Liver (tissue), 9 donors: ENCODE results near the gene TDRD9. TPM values are rescaled to one million over a fixed set of nuclear protein-coding genes. Genes with fewer than 3 reads are reported as not detected.

Source experiments
- DNase-seq: peaks from one replicate; pipeline ENCODE4 v3.0.0-alpha.2; 2017; ENCODE audit warnings: low spot score
- H3K27ac ChIP-seq, 2 donors: one replicate each; pipeline ENCODE4 v1.7.0; 2013; ENCODE audit warnings: inconsistent platforms in 2 of 2, low read length in 2 of 2, control low read depth in 1 of 2, low read depth in 1 of 2, mild to moderate bottlenecking in 1 of 2
- H3K27me3 ChIP-seq, 4 donors: one replicate each; pipeline versions ENCODE4 v1.6.1 to v1.7.0; 2013; ENCODE audit warnings: low read length in 3 of 4, inconsistent platforms in 1 of 4, mild to moderate bottlenecking in 1 of 4, moderate library complexity in 1 of 4; ENCODE audit not compliant: control insufficient read depth in 4 of 4, insufficient read depth in 4 of 4
- H3K36me3 ChIP-seq, 4 donors: one replicate each; pipeline versions ENCODE4 v1.6.1 to v1.7.0; 2013; ENCODE audit warnings: low read length in 3 of 4, mild to moderate bottlenecking in 3 of 4, low read depth in 1 of 4, moderate library complexity in 1 of 4; ENCODE audit not compliant: control insufficient read depth in 4 of 4, insufficient read depth in 3 of 4
- H3K4me1 ChIP-seq, 4 donors: one replicate each; pipeline versions ENCODE4 v1.6.1 to v1.7.0; 2013; ENCODE audit warnings: low read length in 3 of 4, mild to moderate bottlenecking in 3 of 4, moderate library complexity in 1 of 4; ENCODE audit not compliant: control insufficient read depth in 4 of 4, insufficient read depth in 4 of 4
- H3K4me3 ChIP-seq, 3 donors: one replicate each; pipeline versions ENCODE4 v1.6.1 to v1.7.0; 2013; ENCODE audit warnings: low read length in 3 of 3, control low read depth in 1 of 3, low read depth in 1 of 3, mild to moderate bottlenecking in 1 of 3
- H3K9ac ChIP-seq, 2 donors: one replicate each; pipeline ENCODE4 v1.7.0; 2013; ENCODE audit warnings: low read length in 2 of 2, mild to moderate bottlenecking in 2 of 2, moderate library complexity in 2 of 2, control low read depth in 1 of 2, low read depth in 1 of 2
- H3K9me3 ChIP-seq, 4 donors: one replicate each; pipeline versions ENCODE4 v1.6.1 to v1.7.0; 2013; ENCODE audit warnings: low read length in 3 of 4; ENCODE audit not compliant: control insufficient read depth in 4 of 4
- ATF3 ChIP-seq: IDR thresholded peaks from 2 replicates; pipeline ENCODE4 v1.6.1; 2016; ENCODE audit warnings: antibody characterized with exemption
- CTCF ChIP-seq: fragments of 150-350 bp; IDR thresholded peaks from 2 replicates; pipeline ENCODE4 v1.5.1; 2017; ENCODE audit warnings: improper control_type of control experiment, low read depth, low read length; ENCODE audit not compliant: missing input control
- EGR1 ChIP-seq, 2 donors: IDR thresholded peaks; 2 replicates each; pipeline ENCODE4 v1.6.1; 2016 to 2018; ENCODE audit warnings: antibody characterized with exemption in 2 of 2, low read depth in 2 of 2
- FOXA2 ChIP-seq: IDR thresholded peaks from 2 replicates; pipeline ENCODE4 v1.6.1; 2016; ENCODE audit warnings: antibody characterized with exemption
- HNF4G ChIP-seq: IDR thresholded peaks from 2 replicates; pipeline ENCODE4 v1.6.1; 2016; ENCODE audit warnings: antibody characterized with exemption
- JUND ChIP-seq, 2 donors: IDR thresholded peaks; 2 replicates each; pipeline ENCODE4 v1.6.1; 2016; ENCODE audit warnings: antibody characterized with exemption in 2 of 2
- MAX ChIP-seq: IDR thresholded peaks from 2 replicates; pipeline ENCODE4 v1.6.1; 2016; ENCODE audit warnings: antibody characterized with exemption
- NR2F2 ChIP-seq: IDR thresholded peaks from 2 replicates; pipeline ENCODE4 v1.6.1; 2016; ENCODE audit warnings: antibody characterized with exemption
- RAD21 ChIP-seq, 2 donors: IDR thresholded peaks; 2 replicates each; pipeline ENCODE4 v1.6.1; 2016; ENCODE audit warnings: antibody characterized with exemption in 2 of 2, mild to moderate bottlenecking in 2 of 2
- REST ChIP-seq: IDR thresholded peaks from 2 replicates; pipeline ENCODE4 v1.6.1; 2016; ENCODE audit warnings: antibody characterized with exemption, mild to moderate bottlenecking
- SP1 ChIP-seq: IDR thresholded peaks from 2 replicates; pipeline ENCODE4 v1.6.1; 2018; ENCODE audit warnings: antibody characterized with exemption, mild to moderate bottlenecking
- TAF1 ChIP-seq: conservative IDR thresholded peaks from 2 replicates; pipeline ENCODE4 v1.6.1; 2016; ENCODE audit warnings: antibody characterized with exemption, mild to moderate bottlenecking
- YY1 ChIP-seq: IDR thresholded peaks from 2 replicates; pipeline ENCODE4 v1.6.1; 2016; ENCODE audit warnings: antibody characterized with exemption, mild to moderate bottlenecking
- ZBTB33 ChIP-seq: IDR thresholded peaks from 2 replicates; pipeline ENCODE4 v1.6.1; 2016; ENCODE audit warnings: antibody characterized with exemption
- WGBS: extraction: QIAGEN DNeasy Blood & Tissue Kit; methylation state at CpG from one replicate; pipeline ENCODE4 v1.1.7; 2013; 5-methylcytosine and 5-hydroxymethylcytosine counted together
- polyA plus RNA-seq, 2 donors: library from polyadenylated mRNA; stranded (reverse) in 1 of 2; unstranded in 1 of 2; fragments of 200-250 nt in 1 of 2; fragments of >200 nt in 1 of 2; fragmentation: Nextera tagmentation in 1 of 2; extraction: Ambion mirVana in 1 of 2; gene quantifications; one replicate each; pipeline versions ENCODE4 v1.2.1 to v1.2.3, GENCODE V29; 2013 to 2015
- total RNA-seq, 2 donors: library from RNA; depleted of rRNA; stranded (reverse); fragments of >200 nt; gene quantifications; one replicate each; pipeline ENCODE4 v1.2.3, GENCODE V29; 2014
- donor health status: healthy.
- donor health status: healthy.
- donor health status: healthy.
- donor health status: healthy.
- donor health status: healthy.

The TDRD9 gene
- total and polyA plus RNA-seq, 4 donors, result 0.12 to 1.0 (median 0.46) TPM

- Histone ChIP-seq H3K9me3 (no peaks in the 10 kb centered on the region), H3K27me3 (no peaks in the 10 kb centered on the region), H3K9ac (no peak overlapping the region), H3K4me1 (no peaks in the 10 kb centered on the region), H3K27ac (no peak overlapping the region), H3K4me3 (no peak overlapping the region), H3K36me3 (no peaks in the 10 kb centered on the region)
- no peak for DNase-seq
- WGBS, result 84% methylated on average over 16 of the region's 16 CpGs
- TF ChIP-seq RAD21 (IDR thresholded peaks at IDR 0.05) (no peak), HNF4G (no peak), TAF1 (no peak)
Measured at GRCh38 chr14:104054222-104054905, 126.1 kb downstream of the TDRD9 start.

- no peak overlapping the region for H3K4me3 ChIP-seq
- no peak for TF ChIP-seq ATF3
- no peak for TF ChIP-seq TAF1
- no peak for TF ChIP-seq MAX
- no peak for TF ChIP-seq NR2F2
- TF ChIP-seq JUND (IDR thresholded peaks at IDR 0.05), result no peak
- no peak for TF ChIP-seq HNF4G
- TF ChIP-seq SP1, result no peak
- no peak for TF ChIP-seq EGR1 (IDR thresholded peaks at IDR 0.05; ENCODE audit: low read depth in 2 of 2)
- TF ChIP-seq CTCF, result no peak
- TF ChIP-seq REST, result no peak
- TF ChIP-seq RAD21 (IDR thresholded peaks at IDR 0.05), result no peak
- TF ChIP-seq FOXA2, result no peak
- TF ChIP-seq YY1, result no peak
- no peak for TF ChIP-seq ZBTB33
- H3K27ac ChIP-seq, result no peak overlapping the region
- 92% methylated on average over 1 of the region's 1 CpG for WGBS
- H3K27me3 ChIP-seq, result peaks cover 0 to 4% (median 1%) of the 10 kb centered on the region in 4 donors
- no peak for DNase-seq
- no peak overlapping the region for H3K9ac ChIP-seq
- H3K36me3 ChIP-seq, result no peaks in the 10 kb centered on the region
- no peaks in the 10 kb centered on the region for H3K4me1 ChIP-seq
- H3K9me3 ChIP-seq, result peaks cover 0 to 3% (median 0%) of the 10 kb centered on the region in 4 donors
Measured at GRCh38 chr14:104062281-104062680, 134.0 kb downstream of the TDRD9 start.
